ENCODE results near the gene MGAT5B. TPM values are rescaled to one million over a fixed set of nuclear protein-coding genes. Genes with fewer than 3 reads are reported as not detected.
"Not testable (repeated sequence)": the region's sequence is repeated elsewhere in the genome, so short reads cannot be mapped to it uniquely, and the experiment has no call there.

MGAT5B gene
- total and polyA plus RNA-seq, 2 of the 13 experiments (the other 11 are each of a cell fraction or from before 2014, with no cell fraction given) = 0.07 to 0.13 TPM

- in situ Hi-C loops (cut with HindIII; ENCODE audit: extremely low pct_ligation_motif_present, low pct_unique_long_range_greater_than_20kb) (no loop called here), intact Hi-C loops (cut with micrococcal nuclease; ENCODE audit: unreplicated experiment) (no loop called here)
- peaks cover 0 to 43% of the 10 kb centered on the region in 2 experiments; a peak in 4 of 5 replicates for H3K27me3 ChIP-seq (ENCODE audit: control insufficient read depth in 1 of 2, insufficient read depth in 2 of 2, low read length in 2 of 2)
- H4K20me1 ChIP-seq (ENCODE audit: insufficient read depth, low read length) = no peaks in the 10 kb centered on the region
- H3K79me2 ChIP-seq (ENCODE audit: insufficient read depth, low read length) = no peaks in the 10 kb centered on the region
- H3K27ac ChIP-seq (ENCODE audit: extremely low read length, insufficient read depth, low read length) = no peak overlapping the region
- H3K4me1 ChIP-seq (ENCODE audit: insufficient read depth, low read length) = no peaks in the 10 kb centered on the region
- ChIA-PET CTCF (ENCODE audit: low intra/inter-chr PET ratio, low total read pairs) (no interaction called here), POLR2A (no interaction called here)
- DNase-seq (ENCODE audit: low spot score) = no peak
- no peak overlapping the region for H3K4me3 ChIP-seq (replicated peaks in 1 of 3; ENCODE audit: insufficient read depth in 1 of 3, low read depth in 2 of 3, low read length in 3 of 3)
- H3K9me3 ChIP-seq (ENCODE audit: low read length) = peaks cover 13% of the 10 kb centered on the region
- H2AFZ ChIP-seq (ENCODE audit: low read length) = no peak overlapping the region
- no peak overlapping the region for H3K4me2 ChIP-seq (ENCODE audit: low read depth, low read length)
- ATAC-seq = no peak
- BruUV-seq (replicated peaks) = no TSS peak
- H3K36me3 ChIP-seq (replicated peaks in 1 of 2; ENCODE audit: control insufficient read depth in 1 of 2, insufficient read depth in 2 of 2, low read length in 2 of 2) = no peaks in the 10 kb centered on the region
- WGBS (ENCODE audit: low lambda C conversion rate) = 0% methylated on average over 1 of the region's 3 CpGs
- TF ChIP-seq YEATS4 (CRISPR knock-in tag; IDR thresholded peaks at IDR 0.05; ENCODE audit: borderline replicate concordance) (no peak), ZNF768 (CRISPR knock-in tag; IDR thresholded peaks at IDR 0.05) (peak; percentile 12; the same call in 1 of the 2 replicates)
- H3K9ac ChIP-seq (ENCODE audit: insufficient read depth, low read depth, low read length) = no peak overlapping the region
- FAIRE-seq = no peak
Observed at GRCh38 chr17:76974721-76975120, 106.5 kb downstream of the MGAT5B start.

- H3K4me2 ChIP-seq (ENCODE audit: low read depth, low read length); CTCF ChIA-PET (ENCODE audit: low intra/inter-chr PET ratio, low total read pairs); in situ Hi-C loops (cut with HindIII; ENCODE audit: extremely low pct_ligation_motif_present, low pct_unique_long_range_greater_than_20kb); H3K4me3 ChIP-seq (replicated peaks in 1 of 3; ENCODE audit: insufficient read depth in 1 of 3, low read depth in 2 of 3, low read length in 3 of 3); BruUV-seq (replicated peaks); H3K36me3 ChIP-seq (replicated peaks in 1 of 2; ENCODE audit: control insufficient read depth in 1 of 2, insufficient read depth in 2 of 2, low read length in 2 of 2); H3K9ac ChIP-seq (ENCODE audit: insufficient read depth, low read depth, low read length); DNase-seq (ENCODE audit: low spot score); H4K20me1 ChIP-seq (ENCODE audit: insufficient read depth, low read length); intact Hi-C loops (cut with micrococcal nuclease; ENCODE audit: unreplicated experiment); ATAC-seq; H3K79me2 ChIP-seq (ENCODE audit: insufficient read depth, low read length); POLR2A ChIA-PET; H2AFZ ChIP-seq (ENCODE audit: low read length); H3K4me1 ChIP-seq (ENCODE audit: insufficient read depth, low read length); FAIRE-seq; H3K27ac ChIP-seq (ENCODE audit: extremely low read length, insufficient read depth, low read length): not testable (repeated sequence)
- Histone ChIP-seq H3K27me3 (ENCODE audit: control insufficient read depth in 1 of 2, insufficient read depth in 2 of 2, low read length in 2 of 2) (peaks cover 2 to 29% of the 10 kb centered on the region in 2 experiments; a peak in 3 of 5 replicates), H3K9me3 (ENCODE audit: low read length) (peaks cover 13% of the 10 kb centered on the region)
- peak; percentile 99 for TF ChIP-seq ZNF431 (CRISPR knock-in tag; IDR thresholded peaks at IDR 0.05; ENCODE audit: borderline replicate concordance, low read depth)
- 0% methylated on average over 1 of the region's 1 CpG for WGBS (ENCODE audit: low lambda C conversion rate)
Observed at GRCh38 chr17:76978050-76978449, 109.8 kb downstream of the MGAT5B start.

Data from HepG2 (cell line).